GM12878 (cell line): ENCODE measurements around the gene ACP3. TPM values are rescaled to one million over a fixed set of nuclear protein-coding genes. Genes with fewer than 3 reads are reported as not detected.

Experiments used
- ATAC-seq: fragments of 200-7000 bp; cut with Tn5 transposase; 3 replicates; pipeline ENCODE4 v1.9.1; 2020; ENCODE audit warnings: mild to moderate bottlenecking, moderate library complexity
- BruUV-seq: library from RNA; stranded (reverse); fragments of 400-500 nt; replicated peaks from 2 replicates; lab custom pipeline; 2021; lab: Mats Ljungman, UMichigan
- CTCF ChIA-PET: fragments of 300-600 bp; sonication (Branson Sonifier 250); formaldehyde crosslinking; extraction: SDS; loops from one replicate; lab custom pipeline; 2021; ENCODE audit warnings: inconsistent platforms; lab: Yijun Ruan, JAX
- POLR2A ChIA-PET: fragments of 350-600 bp; formaldehyde crosslinking; extraction: SDS; loops from one replicate; lab custom pipeline; 2021; ENCODE audit warnings: inconsistent platforms; lab: Charles Lee
- RAD21 ChIA-PET: fragments of 300-600 bp; sonication (Branson Sonifier 250); formaldehyde crosslinking; loops from one replicate; lab custom pipeline; 2023; ENCODE audit warnings: antibody characterized with exemption; ENCODE audit not compliant: unreplicated experiment; lab: Charles Lee
- SMC1A ChIA-PET: fragments of 300-600 bp; sonication (Branson Sonifier 250); formaldehyde crosslinking; loops from one replicate; lab custom pipeline; 2023; ENCODE audit not compliant: unreplicated experiment, uncharacterized antibody; lab: Charles Lee
- DNase-seq: peaks from one replicate; pipeline ENCODE4 v3.0.0-alpha.2; 2011; ENCODE audit warnings: low read depth, low spot score
- FAIRE-seq: peaks from 3 replicates; lab custom pipeline; 2011; peaks lifted over from hg19 to GRCh38; lab: Jason Lieb, UNC
- H2AFZ ChIP-seq: 2 replicates; pipeline ENCODE4 v1.6.0; 2011; ENCODE audit warnings: low read depth, low read length, control low read depth; ENCODE audit not compliant: control insufficient read depth
- H3K27ac ChIP-seq: 2 replicates; pipeline ENCODE4 v1.5.1; 2011; ENCODE audit warnings: control low read depth; ENCODE audit not compliant: control insufficient read depth, insufficient read depth
- H3K27me3 ChIP-seq, 2 experiments: replicated peaks in 1 of 2; 2 replicates each; pipeline versions ENCODE4 v1.6.0 to v1.6.1; 2011; ENCODE audit warnings: low read length in 1 of 2; ENCODE audit not compliant: control insufficient read depth in 2 of 2, insufficient read depth in 2 of 2
- H3K36me3 ChIP-seq, 2 experiments: 2 replicates each; pipeline ENCODE4 v1.5.1; 2011; ENCODE audit warnings: low read length in 1 of 2; ENCODE audit not compliant: control insufficient read depth in 2 of 2, insufficient read depth in 2 of 2
- H3K4me1 ChIP-seq: 2 replicates; pipeline ENCODE4 v1.6.1; 2011; ENCODE audit warnings: mild to moderate bottlenecking, low read length, moderate library complexity, mixed read lengths; ENCODE audit not compliant: control insufficient read depth, insufficient read depth
- H3K4me2 ChIP-seq: 2 replicates; pipeline ENCODE4 v1.6.0; 2011; ENCODE audit warnings: control low read depth; ENCODE audit not compliant: control insufficient read depth, insufficient read depth
- H3K4me3 ChIP-seq: fragments of 200-600 bp; sonication (generic); 2 replicates; pipeline ENCODE4 v1.5.1; 2016
- H3K79me2 ChIP-seq: 2 replicates; pipeline ENCODE4 v1.6.0; 2011; ENCODE audit warnings: low read length; ENCODE audit not compliant: control insufficient read depth, insufficient read depth
- H3K9ac ChIP-seq: 2 replicates; pipeline ENCODE4 v1.8.0; 2011; ENCODE audit warnings: low read length, control low read depth, mixed read lengths; ENCODE audit not compliant: control insufficient read depth, insufficient read depth
- H3K9me3 ChIP-seq: replicated peaks from 3 replicates; pipeline ENCODE4 v1.5.1; 2011; ENCODE audit warnings: mild to moderate bottlenecking, low read length; ENCODE audit not compliant: control insufficient read depth, insufficient read depth
- H4K20me1 ChIP-seq: 2 replicates; pipeline ENCODE4 v1.6.0; 2011; ENCODE audit not compliant: control insufficient read depth, insufficient read depth
- BMI1 ChIP-seq: fragments of 450-650 bp; IDR thresholded peaks from 2 replicates; pipeline ENCODE4 v1.6.1; 2016; ENCODE audit warnings: mild to moderate bottlenecking, moderate library complexity, borderline replicate concordance
- EED ChIP-seq: sonication (generic); IDR thresholded peaks from 2 replicates; pipeline ENCODE4 v1.6.1; 2016; ENCODE audit warnings: antibody characterized with exemption, low read depth
- EGR1 ChIP-seq, 2 experiments: IDR thresholded peaks; 1 replicate in 1 of 2; 2 replicates in 1 of 2; pipeline ENCODE4 v1.6.1; 2011 to 2012; ENCODE audit warnings: low read depth in 2 of 2, low read length in 2 of 2, borderline replicate concordance in 1 of 2, mild to moderate bottlenecking in 1 of 2, moderate library complexity in 1 of 2
- EP300 ChIP-seq, 2 experiments: fragments of 150-350 bp in 1 of 2; IDR thresholded peaks; 2 replicates each; pipeline ENCODE4 v1.6.1; 2011 to 2012; ENCODE audit warnings: low read depth in 2 of 2, low read length in 2 of 2, borderline replicate concordance in 1 of 2, improper control_type of control experiment in 1 of 2, inconsistent platforms in 1 of 2; ENCODE audit not compliant: control insufficient read depth in 1 of 2
- MEF2B ChIP-seq: fragments of 450-650 bp; IDR thresholded peaks from 2 replicates; pipeline ENCODE4 v1.6.1; 2018; ENCODE audit warnings: mild to moderate bottlenecking, moderate library complexity; ENCODE audit not compliant: partially characterized antibody, poor library complexity, severe bottlenecking
- MYB ChIP-seq: fragments of 150-350 bp; IDR thresholded peaks from 2 replicates; pipeline ENCODE4 v1.6.1; 2014; ENCODE audit warnings: mild to moderate bottlenecking, low read depth, low read length, borderline replicate concordance
- REST ChIP-seq: IDR thresholded peaks from 2 replicates; pipeline ENCODE4 v1.6.1; 2012; ENCODE audit warnings: mild to moderate bottlenecking, low read depth, low read length
- RUNX3 ChIP-seq: IDR thresholded peaks from 2 replicates; pipeline ENCODE4 v1.6.1; 2012; ENCODE audit warnings: low read length, inconsistent platforms
- USF2 ChIP-seq: IDR thresholded peaks from 2 replicates; pipeline ENCODE4 v1.6.1; 2011; ENCODE audit warnings: low read depth, low read length, improper control_type of control experiment, borderline replicate concordance
- YY1 ChIP-seq: IDR thresholded peaks from 2 replicates; pipeline ENCODE4 v1.6.1; 2011; ENCODE audit warnings: low read depth, mild to moderate bottlenecking, low read length
- ZBED1 ChIP-seq: IDR thresholded peaks from 2 replicates; pipeline ENCODE4 v1.6.1; 2016; ENCODE audit warnings: borderline replicate concordance
- WGBS: methylation state at CpG from one replicate; pipeline ENCODE4 v1.1.6; 2016; ENCODE audit warnings: low lambda C conversion rate; ENCODE audit not compliant: insufficient replicate concordance, insufficient coverage; ENCODE audit errors: missing lambda C conversion rate; 5-methylcytosine and 5-hydroxymethylcytosine counted together
- in situ Hi-C: fragments of 300-500 bp; cut with MboI; formaldehyde crosslinking; loops from 9 replicates; pipeline ENCODE4 v1.14.3; 2018; ENCODE audit warnings: mixed read lengths
- intact Hi-C: fragments of 100-400 bp; cut with micrococcal nuclease; formaldehyde crosslinking; loops from one replicate; pipeline ENCODE4 v1.14.2; 2022; ENCODE audit not compliant: unreplicated experiment
- polyA plus RNA-seq, 11 experiments: library from polyadenylated mRNA; depleted of rRNA in 4 of 11; unstranded in 6 of 11; stranded (reverse) in 5 of 11; fragments of >200 nt; fragmentation: Nextera tagmentation in 4 of 11; fragmentation: Illumina TruSeq in 1 of 11; extraction: Ambion mirVana in 4 of 11; extraction: Trizol in 1 of 11; gene quantifications; 1 replicate in 1 of 11; 2 replicates in 10 of 11; pipeline versions ENCODE4 v1.2.1 to v1.2.3, GENCODE V29; 2011 to 2016; ENCODE audit warnings: inconsistent platforms in 2 of 11, missing spikeins in 2 of 11, low read depth in 1 of 11
- total RNA-seq, 4 experiments: library from RNA; depleted of rRNA in 3 of 4; stranded (reverse); fragments of >200 nt in 3 of 4; fragmentation: Illumina TruSeq in 1 of 4; extraction: Trizol in 1 of 4; gene quantifications; 2 replicates each; pipeline versions ENCODE4 v1.2.1 to v1.2.3, GENCODE V29; 2013 to 2021
- TF ChIP-seq, protein P1 (sequence below): fragments of 450-650 bp; formaldehyde crosslinking; IDR thresholded peaks from 2 replicates; pipeline ENCODE4 v1.4.0; 2022; ENCODE audit warnings: mild to moderate bottlenecking, moderate library complexity

Gene ACP3
- total and polyA plus RNA-seq, 10 of the 15 experiments (the other 5 are each of a cell fraction or from before 2014, with no cell fraction given) = 0.05 to 0.41 TPM; not detected in 8

GRCh38 chr3:132311316-132311715 is 5.9 kb upstream of the ACP3 start (continued):
- TF ChIP-seq EED = no peak
- TF ChIP-seq BMI1 = no peak
- TF ChIP-seq RUNX3 = no peak
- TF ChIP-seq MEF2B = no peak
- no peak for TF ChIP-seq REST
- no peak for TF ChIP-seq EGR1 (IDR thresholded peaks at IDR 0.05; ENCODE audit: borderline replicate concordance in 1 of 2, low read depth in 2 of 2, low read length in 2 of 2)
- TF ChIP-seq MYB = no peak

DNA sequence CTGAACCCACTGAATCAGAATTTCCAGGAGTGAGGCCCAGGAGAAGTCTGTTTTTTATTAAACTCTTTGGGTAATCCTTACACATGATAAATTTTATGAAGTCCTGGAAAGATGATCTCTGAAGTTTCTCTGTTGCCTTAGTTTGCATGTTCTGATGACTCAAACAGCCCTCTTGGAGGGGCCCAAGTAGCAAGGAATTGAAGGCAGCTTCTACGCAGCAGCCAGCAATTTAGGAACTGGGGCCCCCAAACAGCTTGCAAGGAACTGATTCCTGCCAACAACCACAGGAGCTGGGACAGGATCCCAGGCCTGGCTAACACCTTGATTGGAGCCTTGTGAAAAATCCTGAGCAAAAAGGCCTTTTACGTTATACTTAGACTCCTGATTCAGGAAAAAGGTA is 5.4 kb upstream of the ACP3 start:
- Histone ChIP-seq H3K79me2 (no peaks in the 10 kb centered on the region), H3K4me1 (no peaks in the 10 kb centered on the region), H3K9ac (no peak overlapping the region), H3K4me2 (no peak overlapping the region), H4K20me1 (no peaks in the 10 kb centered on the region), H3K27me3 (no peaks in the 10 kb centered on the region), H3K27ac (no peak overlapping the region), H3K9me3 (no peaks in the 10 kb centered on the region), H3K36me3 (no peaks in the 10 kb centered on the region), H3K4me3 (no peak overlapping the region), H2AFZ (no peak overlapping the region)
- SMC1A ChIA-PET = no interaction called here
- ATAC-seq (no peak), DNase-seq (no peak), FAIRE-seq (no peak)
- CTCF ChIA-PET = interaction anchor here (0.6 kb wide), 1 partner anchor 1112 kb away, joined by 4 read pairs; no protein-coding TSS in a partner anchor
- POLR2A ChIA-PET = no interaction called here
- RAD21 ChIA-PET = no interaction called here
- in situ Hi-C loops = no loop called here
- 67% methylated on average over 2 of the region's 2 CpGs for WGBS
- intact Hi-C loops = no loop called here
- BruUV-seq = no TSS peak
- TF ChIP-seq YY1 = no peak
- TF ChIP-seq, protein P1, sequence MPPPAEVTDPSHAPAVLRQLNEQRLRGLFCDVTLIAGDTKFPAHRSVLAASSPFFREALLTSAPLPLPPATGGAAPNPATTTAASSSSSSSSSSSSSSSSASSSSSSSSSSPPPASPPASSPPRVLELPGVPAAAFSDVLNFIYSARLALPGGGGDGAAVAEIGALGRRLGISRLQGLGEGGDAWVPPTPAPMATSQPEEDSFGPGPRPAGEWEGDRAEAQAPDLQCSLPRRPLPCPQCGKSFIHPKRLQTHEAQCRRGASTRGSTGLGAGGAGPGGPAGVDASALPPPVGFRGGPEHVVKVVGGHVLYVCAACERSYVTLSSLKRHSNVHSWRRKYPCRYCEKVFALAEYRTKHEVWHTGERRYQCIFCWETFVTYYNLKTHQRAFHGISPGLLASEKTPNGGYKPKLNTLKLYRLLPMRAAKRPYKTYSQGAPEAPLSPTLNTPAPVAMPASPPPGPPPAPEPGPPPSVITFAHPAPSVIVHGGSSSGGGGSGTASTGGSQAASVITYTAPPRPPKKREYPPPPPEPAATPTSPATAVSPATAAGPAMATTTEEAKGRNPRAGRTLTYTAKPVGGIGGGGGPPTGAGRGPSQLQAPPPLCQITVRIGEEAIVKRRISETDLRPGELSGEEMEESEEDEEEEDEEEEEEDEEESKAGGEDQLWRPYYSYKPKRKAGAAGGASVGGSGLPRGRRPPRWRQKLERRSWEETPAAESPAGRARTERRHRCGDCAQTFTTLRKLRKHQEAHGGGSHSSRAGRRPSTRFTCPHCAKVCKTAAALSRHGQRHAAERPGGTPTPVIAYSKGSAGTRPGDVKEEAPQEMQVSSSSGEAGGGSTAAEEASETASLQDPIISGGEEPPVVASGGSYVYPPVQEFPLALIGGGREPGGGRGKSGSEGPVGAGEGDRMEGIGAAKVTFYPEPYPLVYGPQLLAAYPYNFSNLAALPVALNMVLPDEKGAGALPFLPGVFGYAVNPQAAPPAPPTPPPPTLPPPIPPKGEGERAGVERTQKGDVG (CRISPR knock-in tag) = no peak
- TF ChIP-seq USF2 = no peak
- no peak for TF ChIP-seq ZBED1
- no peak for TF ChIP-seq EP300 (IDR thresholded peaks at IDR 0.05; ENCODE audit: borderline replicate concordance in 1 of 2, control insufficient read depth in 1 of 2, low read depth in 2 of 2, low read length in 2 of 2)
